ENCODE results near the gene TEX10. TPM values are rescaled to one million over a fixed set of nuclear protein-coding genes. Genes with fewer than 3 reads are reported as not detected.

TEX10 gene
- total RNA-seq, 1 experiment from 2014 or later = 31.1 TPM

DNA sequence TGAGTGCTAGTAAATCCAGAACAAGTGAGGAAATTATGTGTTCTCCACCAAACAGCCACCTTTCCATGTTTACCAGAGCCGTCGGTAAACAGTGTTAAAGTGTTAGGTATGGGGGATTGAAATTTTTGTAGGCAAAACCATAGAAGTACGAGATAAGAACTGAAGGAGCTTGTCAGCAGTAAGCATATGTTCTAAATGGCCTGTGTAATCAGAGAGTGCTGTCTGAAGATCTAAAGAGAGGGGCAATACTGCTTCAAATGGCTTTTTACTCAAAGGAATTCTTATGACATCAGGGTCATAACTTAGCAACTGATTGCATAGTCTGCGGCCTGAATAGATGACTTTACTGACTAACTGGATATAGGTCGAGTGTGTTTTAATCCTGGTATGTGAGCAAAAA is 13.4 kb upstream of the TEX10 start:
- POLR2A ChIA-PET = no interaction called here

GRCh38 chr9:100364013-100364412 is 11.3 kb upstream of the TEX10 start:
- no peak for DNase-seq
- Histone ChIP-seq H3K4me1 (peaks cover 15% of the 10 kb centered on the region), H3K36me3 (ENCODE audit: control insufficient read depth, insufficient read depth, low read length) (no peaks in the 10 kb centered on the region), H3K4me3 (ENCODE audit: low read depth, low read length) (no peak overlapping the region), H3K27me3 (replicated peaks; ENCODE audit: control insufficient read depth, insufficient read depth, low read length) (no peaks in the 10 kb centered on the region), H3K9me3 (peaks cover 49% of the 10 kb centered on the region)
- Mint-ChIP-seq H3K27ac (ENCODE audit: unreplicated experiment) (no peak overlapping the region), H3K36me3 (ENCODE audit: insufficient read depth, unreplicated experiment) (no peaks in the 10 kb centered on the region), H3K9me3 (ENCODE audit: unreplicated experiment) (peaks cover 54% of the 10 kb centered on the region), H3K4me3 (ENCODE audit: unreplicated experiment) (no peak overlapping the region), H3K27me3 (ENCODE audit: insufficient read depth, unreplicated experiment) (no peaks in the 10 kb centered on the region), H3K4me1 (ENCODE audit: low read depth, unreplicated experiment) (no peaks in the 10 kb centered on the region)
- intact Hi-C loops (cut with micrococcal nuclease; ENCODE audit: unreplicated experiment) = no loop called here
- ChIA-PET CTCF (no interaction called here), POLR2A (no interaction called here)
- TF ChIP-seq CTCF (IDR thresholded peaks at IDR 0.05; ENCODE audit: insufficient read depth in 1 of 2, low read depth in 1 of 2, low read length in 1 of 2, severe bottlenecking in 1 of 2, unreplicated experiment in 1 of 2) = no peak
- no TSS peak for BruUV-seq (replicated peaks)

More for the DNA sequence above, 13.4 kb upstream of the TEX10 start:
- no peaks in the 10 kb centered on the region for H3K36me3 Mint-ChIP-seq (ENCODE audit: insufficient read depth, unreplicated experiment)
- no peak overlapping the region for H3K4me3 ChIP-seq (ENCODE audit: low read depth, low read length)
- no peaks in the 10 kb centered on the region for H3K4me1 Mint-ChIP-seq (ENCODE audit: low read depth, unreplicated experiment)
- BruUV-seq (replicated peaks) = no TSS peak
- H3K4me3 Mint-ChIP-seq (ENCODE audit: unreplicated experiment) = no peak overlapping the region
- H3K4me1 ChIP-seq = peaks cover 20% of the 10 kb centered on the region
- no peaks in the 10 kb centered on the region for H3K27me3 Mint-ChIP-seq (ENCODE audit: insufficient read depth, unreplicated experiment)
- peaks cover 41% of the 10 kb centered on the region for H3K9me3 ChIP-seq
- no peak for TF ChIP-seq CTCF (IDR thresholded peaks at IDR 0.05; ENCODE audit: insufficient read depth in 1 of 2, low read depth in 1 of 2, low read length in 1 of 2, severe bottlenecking in 1 of 2, unreplicated experiment in 1 of 2)
- peaks cover 59% of the 10 kb centered on the region for H3K9me3 Mint-ChIP-seq (ENCODE audit: unreplicated experiment)
- no peaks in the 10 kb centered on the region for H3K27me3 ChIP-seq (replicated peaks; ENCODE audit: control insufficient read depth, insufficient read depth, low read length)
- no peaks in the 10 kb centered on the region for H3K36me3 ChIP-seq (ENCODE audit: control insufficient read depth, insufficient read depth, low read length)
- intact Hi-C loops (cut with micrococcal nuclease; ENCODE audit: unreplicated experiment) = no loop called here
- DNase-seq = no peak
- no peak overlapping the region for H3K27ac Mint-ChIP-seq (ENCODE audit: unreplicated experiment)
- CTCF ChIA-PET = no interaction called here

DNA sequence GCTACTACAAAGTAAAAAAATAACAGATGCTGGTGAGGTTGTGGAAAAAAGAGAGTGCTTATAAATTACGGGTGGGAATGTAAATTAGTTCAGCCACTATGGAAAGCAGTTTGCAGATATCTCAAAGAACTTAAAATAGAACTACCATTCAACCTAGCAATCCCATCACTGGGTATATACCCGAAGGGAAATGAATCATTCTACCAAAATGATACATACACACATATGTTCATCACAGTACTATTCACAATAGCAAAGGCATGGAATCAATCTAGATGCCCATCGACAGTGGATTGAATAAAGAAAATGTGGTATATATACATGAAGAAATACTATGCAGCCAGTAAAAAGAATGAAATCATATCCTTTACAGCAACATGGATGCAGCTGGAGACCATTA is 6.3 kb upstream of the TEX10 start:
- Mint-ChIP-seq H3K4me3 (ENCODE audit: unreplicated experiment) (no peak overlapping the region), H3K4me1 (ENCODE audit: low read depth, unreplicated experiment) (no peaks in the 10 kb centered on the region), H3K27me3 (ENCODE audit: insufficient read depth, unreplicated experiment) (no peaks in the 10 kb centered on the region), H3K9me3 (ENCODE audit: unreplicated experiment) (peaks cover 27% of the 10 kb centered on the region), H3K27ac (ENCODE audit: unreplicated experiment) (no peak overlapping the region), H3K36me3 (ENCODE audit: insufficient read depth, unreplicated experiment) (no peaks in the 10 kb centered on the region)
- ChIA-PET CTCF (no interaction called here), POLR2A (no interaction called here)
- Histone ChIP-seq H3K27me3 (replicated peaks; ENCODE audit: control insufficient read depth, insufficient read depth, low read length) (no peaks in the 10 kb centered on the region), H3K36me3 (ENCODE audit: control insufficient read depth, insufficient read depth, low read length) (0 out of 2 replicates have a peak, but pooled peaks cover 1% of the 10 kb centered on the region), H3K4me3 (ENCODE audit: low read depth, low read length) (no peak overlapping the region), H3K4me1 (peaks cover under 1% of the 10 kb centered on the region), H3K9me3 (peaks cover 21% of the 10 kb centered on the region)
- no TSS peak for BruUV-seq (replicated peaks)
- intact Hi-C loops (cut with micrococcal nuclease; ENCODE audit: unreplicated experiment) = no loop called here
- DNase-seq = no peak
- no peak for TF ChIP-seq CTCF (IDR thresholded peaks at IDR 0.05; ENCODE audit: insufficient read depth in 1 of 2, low read depth in 1 of 2, low read length in 1 of 2, severe bottlenecking in 1 of 2, unreplicated experiment in 1 of 2)

Data from Caco-2 (cell line).